ENCODE data around the gene FZD8. TPM values are rescaled to one million over a fixed set of nuclear protein-coding genes. Genes with fewer than 3 reads are reported as not detected.
A peak's percentile ranks its signal among the peaks of the same experiment; 100 is the strongest.

FZD8 gene
- polyA plus RNA-seq, 2 of the 4 experiments (the other 2 are of a cell fraction): 4.4 to 13.4 TPM

DNA sequence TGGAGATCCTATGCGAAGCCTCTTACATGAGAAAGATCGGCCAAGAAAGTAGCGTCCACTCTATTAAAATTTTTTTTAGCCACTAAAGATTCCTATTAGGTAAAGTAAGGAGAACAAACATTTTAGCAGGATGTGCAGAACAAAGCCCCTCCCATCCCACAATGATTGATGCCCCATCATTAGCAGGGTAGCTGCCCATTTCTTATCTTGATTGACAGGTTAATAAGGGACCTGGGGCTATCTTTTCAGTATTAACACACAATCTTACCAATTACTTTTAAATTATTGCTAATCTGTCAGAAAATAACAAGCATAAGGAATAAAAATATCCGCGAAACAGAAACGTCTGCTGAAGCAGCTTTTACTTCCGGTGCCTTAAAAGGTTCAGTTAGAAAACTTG, 5.1 kb downstream of the FZD8 start:
- H3K4me1 ChIP-seq: peaks cover 25% of the 10 kb centered on the region
- peak overlapping the region; percentile 48; the same call in 2 of the 3 replicates for H3K4me2 ChIP-seq
- TF ChIP-seq HEYL (CRISPR knock-in tag; IDR thresholded peaks at IDR 0.05) (no peak), HDAC2 (IDR thresholded peaks at IDR 0.05) (no peak), KDM5A (IDR thresholded peaks at IDR 0.05) (no peak), MYC (IDR thresholded peaks at IDR 0.05; ENCODE audit: borderline replicate concordance, low read length) (no peak), RARB (CRISPR knock-in tag; IDR thresholded peaks at IDR 0.05) (no peak), JUNB (IDR thresholded peaks at IDR 0.05) (no peak), SREBF2 (IDR thresholded peaks at IDR 0.05) (no peak), TFCP2L1 (CRISPR knock-in tag; IDR thresholded peaks at IDR 0.05) (no peak), GATA3 (IDR thresholded peaks at IDR 0.05; ENCODE audit: borderline replicate concordance) (no peak), CEBPB (IDR thresholded peaks at IDR 0.05) (no peak)
- TF ChIP-seq, protein P1, sequence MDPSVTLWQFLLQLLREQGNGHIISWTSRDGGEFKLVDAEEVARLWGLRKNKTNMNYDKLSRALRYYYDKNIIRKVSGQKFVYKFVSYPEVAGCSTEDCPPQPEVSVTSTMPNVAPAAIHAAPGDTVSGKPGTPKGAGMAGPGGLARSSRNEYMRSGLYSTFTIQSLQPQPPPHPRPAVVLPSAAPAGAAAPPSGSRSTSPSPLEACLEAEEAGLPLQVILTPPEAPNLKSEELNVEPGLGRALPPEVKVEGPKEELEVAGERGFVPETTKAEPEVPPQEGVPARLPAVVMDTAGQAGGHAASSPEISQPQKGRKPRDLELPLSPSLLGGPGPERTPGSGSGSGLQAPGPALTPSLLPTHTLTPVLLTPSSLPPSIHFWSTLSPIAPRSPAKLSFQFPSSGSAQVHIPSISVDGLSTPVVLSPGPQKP (IDR thresholded peaks at IDR 0.05; ENCODE audit: low read depth, low read length): no peak
- TF ChIP-seq, protein P2, sequence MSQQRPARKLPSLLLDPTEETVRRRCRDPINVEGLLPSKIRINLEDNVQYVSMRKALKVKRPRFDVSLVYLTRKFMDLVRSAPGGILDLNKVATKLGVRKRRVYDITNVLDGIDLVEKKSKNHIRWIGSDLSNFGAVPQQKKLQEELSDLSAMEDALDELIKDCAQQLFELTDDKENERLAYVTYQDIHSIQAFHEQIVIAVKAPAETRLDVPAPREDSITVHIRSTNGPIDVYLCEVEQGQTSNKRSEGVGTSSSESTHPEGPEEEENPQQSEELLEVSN (IDR thresholded peaks at IDR 0.05; ENCODE audit: borderline replicate concordance, low read depth): no peak
- no peak overlapping the region for H3K4me3 ChIP-seq
- DNase-seq (ENCODE audit: low read depth in 1 of 2, low spot score in 1 of 2) (no peak), FAIRE-seq (no peak), ATAC-seq (no peak)
- no peaks in the 10 kb centered on the region for H3K9me3 ChIP-seq
- no peak overlapping the region for H3K27ac ChIP-seq
- ChIA-PET POLR2A (no interaction called here), CTCF (interaction anchor here (1.1 to 10.4 kb wide), 10 partner anchors 10 to 1243 kb away, joined by 3 to 105 read pairs (median 6); no protein-coding TSS in a partner anchor)
- WGBS (ENCODE audit: missing lambda C conversion rate): 82% methylated on average over 7 of the region's 7 CpGs

DNA sequence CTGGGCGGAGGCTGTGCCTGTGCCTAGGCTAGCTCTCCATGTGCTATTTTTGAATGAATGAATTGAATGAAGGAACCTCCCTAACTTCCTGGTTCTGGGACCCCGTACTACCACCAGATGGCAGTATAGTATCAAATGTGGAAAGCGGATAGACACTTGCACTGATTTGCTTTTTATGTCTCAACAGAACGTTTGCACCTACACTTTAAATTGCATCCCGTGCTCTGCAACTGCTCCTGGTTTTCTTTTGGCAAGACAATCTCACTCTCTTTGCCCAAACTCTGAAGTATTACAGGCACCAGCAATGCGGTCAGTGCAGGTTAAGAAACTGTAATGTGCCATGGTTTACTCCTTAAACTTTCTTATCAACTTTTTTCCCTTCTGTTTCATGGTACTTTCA, 6.5 kb downstream of the FZD8 start:
- FAIRE-seq (peak; percentile 43), DNase-seq (ENCODE audit: low read depth in 1 of 2, low spot score in 1 of 2) (peak; percentile 43 to 77), ATAC-seq (peak; percentile 58 to 81; a peak in 5 of 6 replicates)
- Histone ChIP-seq H3K27ac (peak overlapping the region; percentile 5 to 24; a peak in 3 of 6 replicates), H3K9me3 (no peaks in the 10 kb centered on the region), H3K4me2 (peak overlapping the region; percentile 48), H3K4me1 (peaks cover 25% of the 10 kb centered on the region), H3K4me3 (no peak overlapping the region)
- POLR2A ChIA-PET: interaction anchor here (0.5 to 1.0 kb wide), 5 partner anchors 25 to 1259 kb away, joined by 3 to 4 read pairs (median 3); no protein-coding TSS in a partner anchor
- CTCF ChIA-PET: interaction anchor here (0.6 to 10.4 kb wide), 43 partner anchors 10 to 1634 kb away, joined by 3 to 105 read pairs (median 4); no protein-coding TSS in a partner anchor
- WGBS (ENCODE audit: missing lambda C conversion rate): 4% methylated on average over 6 of the region's 6 CpGs
- TF ChIP-seq TP53 (CRISPR knock-in tag; IDR thresholded peaks at IDR 0.05) (no peak), HOXA7 (CRISPR knock-in tag; IDR thresholded peaks at IDR 0.05) (no peak), KDM1A (IDR thresholded peaks at IDR 0.05; ENCODE audit: low read depth) (no peak), CHD2 (IDR thresholded peaks at IDR 0.05; ENCODE audit: low read length, partially characterized antibody) (no peak), RAD21 (conservative IDR thresholded peaks at IDR 0.05 in 1 of 2, IDR thresholded peaks at IDR 0.05 in 1 of 2) (peak; percentile 96), RNF2 (IDR thresholded peaks at IDR 0.05; ENCODE audit: borderline replicate concordance, low read depth) (no peak), HOXB13 (CRISPR knock-in tag; IDR thresholded peaks at IDR 0.05; ENCODE audit: low read depth) (no peak), CBX8 (IDR thresholded peaks at IDR 0.05) (no peak), POLR2A (IDR thresholded peaks at IDR 0.05; ENCODE audit: low read length) (no peak), HDAC2 (IDR thresholded peaks at IDR 0.05) (no peak), RARB (CRISPR knock-in tag; IDR thresholded peaks at IDR 0.05) (no peak), CEBPB (IDR thresholded peaks at IDR 0.05) (peak in 1 of 2 experiments; percentile 23; a peak in 1 of 4 replicates), RCOR1 (IDR thresholded peaks at IDR 0.05; ENCODE audit: low read depth, low read length) (no peak), CHD4 (IDR thresholded peaks at IDR 0.05; ENCODE audit: borderline replicate concordance) (no peak), PHF8 (IDR thresholded peaks at IDR 0.05; ENCODE audit: borderline replicate concordance, low read depth) (no peak), HOXB5 (CRISPR knock-in tag; IDR thresholded peaks at IDR 0.05) (no peak), SMC3 (IDR thresholded peaks at IDR 0.05) (peak; percentile 93), ESRRA (IDR thresholded peaks at IDR 0.05; ENCODE audit: borderline replicate concordance, low read length) (no peak), EHMT2 (IDR thresholded peaks at IDR 0.05; ENCODE audit: low read depth) (no peak), MAZ (IDR thresholded peaks at IDR 0.05; ENCODE audit: borderline replicate concordance, low read depth, low read length) (no peak), MYC (IDR thresholded peaks at IDR 0.05; ENCODE audit: borderline replicate concordance, low read length) (no peak)
- TF ChIP-seq, protein P3, sequence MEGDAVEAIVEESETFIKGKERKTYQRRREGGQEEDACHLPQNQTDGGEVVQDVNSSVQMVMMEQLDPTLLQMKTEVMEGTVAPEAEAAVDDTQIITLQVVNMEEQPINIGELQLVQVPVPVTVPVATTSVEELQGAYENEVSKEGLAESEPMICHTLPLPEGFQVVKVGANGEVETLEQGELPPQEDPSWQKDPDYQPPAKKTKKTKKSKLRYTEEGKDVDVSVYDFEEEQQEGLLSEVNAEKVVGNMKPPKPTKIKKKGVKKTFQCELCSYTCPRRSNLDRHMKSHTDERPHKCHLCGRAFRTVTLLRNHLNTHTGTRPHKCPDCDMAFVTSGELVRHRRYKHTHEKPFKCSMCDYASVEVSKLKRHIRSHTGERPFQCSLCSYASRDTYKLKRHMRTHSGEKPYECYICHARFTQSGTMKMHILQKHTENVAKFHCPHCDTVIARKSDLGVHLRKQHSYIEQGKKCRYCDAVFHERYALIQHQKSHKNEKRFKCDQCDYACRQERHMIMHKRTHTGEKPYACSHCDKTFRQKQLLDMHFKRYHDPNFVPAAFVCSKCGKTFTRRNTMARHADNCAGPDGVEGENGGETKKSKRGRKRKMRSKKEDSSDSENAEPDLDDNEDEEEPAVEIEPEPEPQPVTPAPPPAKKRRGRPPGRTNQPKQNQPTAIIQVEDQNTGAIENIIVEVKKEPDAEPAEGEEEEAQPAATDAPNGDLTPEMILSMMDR (IDR thresholded peaks at IDR 0.05): peak; percentile 89
- TF ChIP-seq, protein P4, sequence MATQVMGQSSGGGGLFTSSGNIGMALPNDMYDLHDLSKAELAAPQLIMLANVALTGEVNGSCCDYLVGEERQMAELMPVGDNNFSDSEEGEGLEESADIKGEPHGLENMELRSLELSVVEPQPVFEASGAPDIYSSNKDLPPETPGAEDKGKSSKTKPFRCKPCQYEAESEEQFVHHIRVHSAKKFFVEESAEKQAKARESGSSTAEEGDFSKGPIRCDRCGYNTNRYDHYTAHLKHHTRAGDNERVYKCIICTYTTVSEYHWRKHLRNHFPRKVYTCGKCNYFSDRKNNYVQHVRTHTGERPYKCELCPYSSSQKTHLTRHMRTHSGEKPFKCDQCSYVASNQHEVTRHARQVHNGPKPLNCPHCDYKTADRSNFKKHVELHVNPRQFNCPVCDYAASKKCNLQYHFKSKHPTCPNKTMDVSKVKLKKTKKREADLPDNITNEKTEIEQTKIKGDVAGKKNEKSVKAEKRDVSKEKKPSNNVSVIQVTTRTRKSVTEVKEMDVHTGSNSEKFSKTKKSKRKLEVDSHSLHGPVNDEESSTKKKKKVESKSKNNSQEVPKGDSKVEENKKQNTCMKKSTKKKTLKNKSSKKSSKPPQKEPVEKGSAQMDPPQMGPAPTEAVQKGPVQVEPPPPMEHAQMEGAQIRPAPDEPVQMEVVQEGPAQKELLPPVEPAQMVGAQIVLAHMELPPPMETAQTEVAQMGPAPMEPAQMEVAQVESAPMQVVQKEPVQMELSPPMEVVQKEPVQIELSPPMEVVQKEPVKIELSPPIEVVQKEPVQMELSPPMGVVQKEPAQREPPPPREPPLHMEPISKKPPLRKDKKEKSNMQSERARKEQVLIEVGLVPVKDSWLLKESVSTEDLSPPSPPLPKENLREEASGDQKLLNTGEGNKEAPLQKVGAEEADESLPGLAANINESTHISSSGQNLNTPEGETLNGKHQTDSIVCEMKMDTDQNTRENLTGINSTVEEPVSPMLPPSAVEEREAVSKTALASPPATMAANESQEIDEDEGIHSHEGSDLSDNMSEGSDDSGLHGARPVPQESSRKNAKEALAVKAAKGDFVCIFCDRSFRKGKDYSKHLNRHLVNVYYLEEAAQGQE (IDR thresholded peaks at IDR 0.05): no peak
- TF ChIP-seq, protein P5, sequence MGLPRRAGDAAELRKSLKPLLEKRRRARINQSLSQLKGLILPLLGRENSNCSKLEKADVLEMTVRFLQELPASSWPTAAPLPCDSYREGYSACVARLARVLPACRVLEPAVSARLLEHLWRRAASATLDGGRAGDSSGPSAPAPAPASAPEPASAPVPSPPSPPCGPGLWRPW (IDR thresholded peaks at IDR 0.05): no peak

Data from A549 (cell line).